Upper lobe of left lung (tissue), 4 donors: ENCODE results near the gene FUT8.

ENCODE experiments used
- POLR2A ChIP-seq, 4 donors: fragments of 450-650 bp; IDR thresholded peaks; one replicate each; pipeline ENCODE4 v1.5.1; 2016 to 2017; ENCODE audit warnings: antibody characterized with exemption in 4 of 4, mild to moderate bottlenecking in 2 of 4
- POLR2AphosphoS5 ChIP-seq, 2 donors: sonication (generic); formaldehyde crosslinking; IDR thresholded peaks; one replicate each; pipeline ENCODE4 v1.5.1; 2017; ENCODE audit warnings: antibody characterized with exemption in 2 of 2
- TF ChIP-seq, protein P1 (sequence below), 6 experiments: fragments of 450-650 bp in 4 of 6; fragments of 200-600 bp in 2 of 6; sonication (generic) in 2 of 6; IDR thresholded peaks; one replicate each; pipeline ENCODE4 v1.5.1; 2016 to 2019; ENCODE audit warnings: antibody characterized with exemption in 6 of 6

DNA sequence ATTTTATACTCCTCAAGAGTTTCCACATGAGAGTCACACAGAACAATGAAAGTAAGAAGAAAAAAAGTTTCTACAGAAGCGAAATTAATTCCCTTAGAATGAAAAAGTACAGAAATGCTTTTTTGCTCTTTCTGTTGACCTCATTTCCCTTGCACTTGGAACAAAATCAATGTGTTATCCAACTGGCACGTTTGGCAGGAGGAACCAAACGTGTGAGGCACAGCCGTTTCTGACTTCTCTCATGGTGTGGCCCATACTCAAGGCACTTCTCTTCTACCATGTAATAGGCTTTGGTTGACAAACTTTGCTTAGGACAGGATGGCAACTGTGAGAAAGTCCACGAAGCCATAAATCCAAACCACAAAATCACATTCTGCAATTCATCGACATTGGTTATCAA, 297.0 kb downstream of the FUT8 start:
- TF ChIP-seq, protein P1, sequence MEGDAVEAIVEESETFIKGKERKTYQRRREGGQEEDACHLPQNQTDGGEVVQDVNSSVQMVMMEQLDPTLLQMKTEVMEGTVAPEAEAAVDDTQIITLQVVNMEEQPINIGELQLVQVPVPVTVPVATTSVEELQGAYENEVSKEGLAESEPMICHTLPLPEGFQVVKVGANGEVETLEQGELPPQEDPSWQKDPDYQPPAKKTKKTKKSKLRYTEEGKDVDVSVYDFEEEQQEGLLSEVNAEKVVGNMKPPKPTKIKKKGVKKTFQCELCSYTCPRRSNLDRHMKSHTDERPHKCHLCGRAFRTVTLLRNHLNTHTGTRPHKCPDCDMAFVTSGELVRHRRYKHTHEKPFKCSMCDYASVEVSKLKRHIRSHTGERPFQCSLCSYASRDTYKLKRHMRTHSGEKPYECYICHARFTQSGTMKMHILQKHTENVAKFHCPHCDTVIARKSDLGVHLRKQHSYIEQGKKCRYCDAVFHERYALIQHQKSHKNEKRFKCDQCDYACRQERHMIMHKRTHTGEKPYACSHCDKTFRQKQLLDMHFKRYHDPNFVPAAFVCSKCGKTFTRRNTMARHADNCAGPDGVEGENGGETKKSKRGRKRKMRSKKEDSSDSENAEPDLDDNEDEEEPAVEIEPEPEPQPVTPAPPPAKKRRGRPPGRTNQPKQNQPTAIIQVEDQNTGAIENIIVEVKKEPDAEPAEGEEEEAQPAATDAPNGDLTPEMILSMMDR (IDR thresholded peaks at IDR 0.05): no peak
- TF ChIP-seq POLR2AphosphoS5 (IDR thresholded peaks at IDR 0.05) (no peak), POLR2A (IDR thresholded peaks at IDR 0.05) (no peak)
